ENCODE measurements around the gene CPEB2.

Gene CPEB2

DNA sequence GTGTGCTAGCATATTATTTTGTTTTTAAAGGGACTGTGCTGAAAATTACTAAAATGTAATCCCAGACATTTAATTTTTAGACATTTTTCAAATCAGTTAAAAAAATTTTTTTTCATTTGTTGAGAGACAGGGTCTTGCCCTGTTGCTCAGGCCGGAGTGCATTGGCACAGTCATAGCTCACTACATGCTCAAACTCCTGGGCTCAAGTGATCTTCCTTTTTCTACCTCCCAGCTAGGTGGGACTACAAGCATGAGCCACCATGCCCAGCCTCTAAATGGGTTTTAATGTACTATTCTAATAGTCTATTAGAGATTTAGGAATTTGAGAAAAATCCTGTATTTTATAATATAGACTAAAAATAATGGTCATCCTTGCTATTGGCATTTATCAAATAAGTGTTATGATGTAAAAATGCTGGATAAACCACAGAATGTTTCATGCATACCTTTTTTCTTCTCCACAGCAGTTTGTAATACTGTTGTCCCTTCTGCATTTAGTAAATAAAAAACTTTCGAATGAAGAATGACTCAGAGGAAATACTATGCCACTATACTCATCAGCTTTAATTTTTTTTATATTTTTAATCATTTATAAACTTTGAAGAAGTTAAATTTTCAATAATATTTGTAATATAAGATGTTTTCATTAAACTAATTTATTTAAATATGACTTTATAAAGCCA, 29.9 kb downstream of the CPEB2 start:
- Histone ChIP-seq H3K27ac (ENCODE audit: low read length) (no peak overlapping the region), H3K4me3 (ENCODE audit: low read length) (no peak overlapping the region), H3K27me3 (ENCODE audit: control insufficient read depth, insufficient read depth, low read length) (no peaks in the 10 kb centered on the region), H3K4me1 (ENCODE audit: control insufficient read depth, low read depth, low read length) (no peaks in the 10 kb centered on the region), H3K9me3 (ENCODE audit: control insufficient read depth, low read depth, low read length) (no peaks in the 10 kb centered on the region), H3K9ac (ENCODE audit: low read length) (no peak overlapping the region), H3K36me3 (ENCODE audit: control insufficient read depth, low read depth, low read length) (no peaks in the 10 kb centered on the region)

DNA sequence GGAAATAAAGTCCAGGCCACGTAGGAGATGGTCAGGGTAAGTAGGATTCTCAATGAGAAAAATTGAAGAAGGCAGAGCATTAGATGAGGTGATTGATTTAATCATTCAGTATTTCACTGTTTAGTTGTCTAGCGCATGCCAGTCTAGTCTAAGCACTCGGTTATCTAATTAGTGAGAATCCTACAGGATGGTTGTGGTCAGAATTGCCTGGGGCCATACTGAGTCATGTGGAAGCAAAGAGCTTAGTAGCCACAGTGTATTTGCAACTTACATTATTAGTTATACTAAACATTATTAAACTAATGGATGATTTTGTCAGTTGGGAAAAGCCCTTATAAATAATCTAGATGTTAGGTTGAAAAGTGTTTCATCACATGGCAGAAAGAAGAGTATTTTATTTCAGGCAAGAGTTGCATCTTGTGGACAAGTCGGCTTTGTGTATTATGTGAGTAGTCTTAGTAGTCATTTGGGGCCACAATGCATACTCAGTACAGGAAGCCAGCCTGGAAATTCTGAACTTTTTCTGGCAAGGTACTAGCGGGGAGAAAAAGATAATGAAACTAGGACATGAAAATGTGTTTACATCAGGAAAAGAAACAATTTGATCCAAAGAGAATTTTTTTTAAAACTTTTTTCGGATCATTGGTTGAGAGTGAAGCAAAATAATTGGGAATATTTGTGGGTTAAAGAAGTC, 31.9 kb downstream of the CPEB2 start:
- Histone ChIP-seq H3K27me3 (ENCODE audit: control insufficient read depth, insufficient read depth, low read length) (no peaks in the 10 kb centered on the region), H3K36me3 (ENCODE audit: control insufficient read depth, low read depth, low read length) (no peaks in the 10 kb centered on the region), H3K27ac (ENCODE audit: low read length) (no peak overlapping the region), H3K4me3 (ENCODE audit: low read length) (no peak overlapping the region), H3K9ac (ENCODE audit: low read length) (no peak overlapping the region), H3K4me1 (ENCODE audit: control insufficient read depth, low read depth, low read length) (no peaks in the 10 kb centered on the region), H3K9me3 (ENCODE audit: control insufficient read depth, low read depth, low read length) (no peaks in the 10 kb centered on the region)

DNA sequence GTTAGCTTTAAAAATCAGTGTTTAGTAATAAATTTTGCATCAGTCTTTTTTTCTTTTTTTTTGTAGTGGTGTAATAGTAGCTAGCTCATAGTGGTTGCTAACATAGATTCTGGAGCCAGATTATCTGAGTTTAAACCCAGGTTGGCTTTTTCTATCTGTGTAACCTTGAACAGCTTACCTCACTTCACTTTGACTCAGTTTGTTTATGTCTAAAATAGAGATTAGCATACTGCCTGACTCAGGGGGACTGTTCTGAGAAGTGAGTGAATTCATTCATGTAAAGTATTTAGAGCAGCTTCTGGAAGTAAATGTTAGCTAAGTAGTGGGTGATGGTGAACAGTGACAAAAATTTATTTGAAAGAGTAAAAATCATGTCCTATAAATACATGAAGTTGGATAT, 32.9 kb downstream of the CPEB2 start:
- Histone ChIP-seq H3K9ac (ENCODE audit: low read length) (no peak overlapping the region), H3K4me1 (ENCODE audit: control insufficient read depth, low read depth, low read length) (no peaks in the 10 kb centered on the region), H3K27me3 (ENCODE audit: control insufficient read depth, insufficient read depth, low read length) (no peaks in the 10 kb centered on the region)

DNA sequence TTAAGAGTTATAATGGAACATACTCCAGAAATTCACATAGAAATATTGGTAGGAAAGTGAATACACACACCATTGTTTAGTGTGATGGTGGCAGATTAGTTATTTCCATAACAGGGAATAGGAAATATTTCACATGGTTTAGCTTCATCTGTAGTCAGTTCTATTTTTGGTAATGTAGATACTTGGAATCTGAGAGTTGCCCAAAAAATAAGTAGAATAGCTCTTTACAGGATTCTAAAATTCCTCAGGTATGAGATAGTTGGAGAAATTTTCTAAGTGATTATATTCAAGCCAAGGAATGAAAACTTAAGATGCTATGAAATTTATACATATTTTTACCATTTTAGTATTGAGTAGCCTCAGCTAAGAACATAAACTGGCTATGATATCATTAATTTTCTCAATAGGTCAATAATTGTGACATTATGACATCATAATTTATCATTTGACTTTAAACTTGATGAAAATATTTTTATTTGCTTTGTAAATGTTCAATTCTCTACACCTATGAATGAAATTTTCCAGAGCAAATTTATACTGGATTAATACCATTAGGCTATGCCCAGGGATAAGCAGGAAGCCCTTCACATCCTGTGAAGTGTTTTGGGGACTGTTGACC, 35.8 kb downstream of the CPEB2 start:
- no peaks in the 10 kb centered on the region for H3K36me3 ChIP-seq (ENCODE audit: control insufficient read depth, low read depth, low read length)
- H3K27ac ChIP-seq (ENCODE audit: low read length), result no peak overlapping the region

More for the DNA sequence above, 32.9 kb downstream of the CPEB2 start:
- no peaks in the 10 kb centered on the region for H3K36me3 ChIP-seq (ENCODE audit: control insufficient read depth, low read depth, low read length)
- H3K27ac ChIP-seq (ENCODE audit: low read length), result no peak overlapping the region
- H3K4me3 ChIP-seq (ENCODE audit: low read length), result no peak overlapping the region
- no peaks in the 10 kb centered on the region for H3K9me3 ChIP-seq (ENCODE audit: control insufficient read depth, low read depth, low read length)

DNA sequence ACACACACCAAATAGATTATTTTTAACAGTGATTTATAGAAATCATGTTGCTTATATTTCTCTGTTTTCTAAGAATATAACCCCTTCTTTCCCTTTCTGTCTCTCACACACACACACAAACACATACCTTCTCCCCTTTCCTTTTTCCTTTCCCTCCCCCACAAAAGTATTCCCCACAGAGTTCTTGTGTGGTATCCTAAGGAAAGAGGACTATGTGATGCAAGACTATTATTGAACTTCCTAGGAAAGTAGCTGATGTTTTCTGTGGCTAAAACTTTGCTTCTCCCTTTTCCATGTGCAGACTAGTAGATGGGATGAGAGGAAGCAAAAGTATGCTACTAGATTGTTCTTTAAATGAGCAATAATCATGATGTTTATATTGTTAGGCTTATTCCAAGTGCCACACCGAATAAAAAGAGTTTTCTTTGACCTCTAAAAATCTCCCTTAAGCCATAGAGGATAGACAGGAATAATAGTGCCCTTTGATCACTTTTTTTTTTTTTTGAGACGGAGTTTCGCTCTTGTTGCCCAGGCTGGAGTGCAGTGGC, 38.7 kb downstream of the CPEB2 start:
- no peaks in the 10 kb centered on the region for H3K36me3 ChIP-seq (ENCODE audit: control insufficient read depth, low read depth, low read length)
- no peak overlapping the region for H3K4me3 ChIP-seq (ENCODE audit: low read length)
- no peaks in the 10 kb centered on the region for H3K27me3 ChIP-seq (ENCODE audit: control insufficient read depth, insufficient read depth, low read length)
- H3K9ac ChIP-seq (ENCODE audit: low read length), result no peak overlapping the region
- H3K9me3 ChIP-seq (ENCODE audit: control insufficient read depth, low read depth, low read length), result no peaks in the 10 kb centered on the region
- no peak overlapping the region for H3K27ac ChIP-seq (ENCODE audit: low read length)
- H3K4me1 ChIP-seq (ENCODE audit: control insufficient read depth, low read depth, low read length), result peaks cover 6% of the 10 kb centered on the region

More for the DNA sequence above, 35.8 kb downstream of the CPEB2 start:
- Histone ChIP-seq H3K4me1 (ENCODE audit: control insufficient read depth, low read depth, low read length) (peaks cover 6% of the 10 kb centered on the region), H3K9ac (ENCODE audit: low read length) (no peak overlapping the region), H3K4me3 (ENCODE audit: low read length) (no peak overlapping the region), H3K27me3 (ENCODE audit: control insufficient read depth, insufficient read depth, low read length) (no peaks in the 10 kb centered on the region), H3K9me3 (ENCODE audit: control insufficient read depth, low read depth, low read length) (no peaks in the 10 kb centered on the region)

DNA sequence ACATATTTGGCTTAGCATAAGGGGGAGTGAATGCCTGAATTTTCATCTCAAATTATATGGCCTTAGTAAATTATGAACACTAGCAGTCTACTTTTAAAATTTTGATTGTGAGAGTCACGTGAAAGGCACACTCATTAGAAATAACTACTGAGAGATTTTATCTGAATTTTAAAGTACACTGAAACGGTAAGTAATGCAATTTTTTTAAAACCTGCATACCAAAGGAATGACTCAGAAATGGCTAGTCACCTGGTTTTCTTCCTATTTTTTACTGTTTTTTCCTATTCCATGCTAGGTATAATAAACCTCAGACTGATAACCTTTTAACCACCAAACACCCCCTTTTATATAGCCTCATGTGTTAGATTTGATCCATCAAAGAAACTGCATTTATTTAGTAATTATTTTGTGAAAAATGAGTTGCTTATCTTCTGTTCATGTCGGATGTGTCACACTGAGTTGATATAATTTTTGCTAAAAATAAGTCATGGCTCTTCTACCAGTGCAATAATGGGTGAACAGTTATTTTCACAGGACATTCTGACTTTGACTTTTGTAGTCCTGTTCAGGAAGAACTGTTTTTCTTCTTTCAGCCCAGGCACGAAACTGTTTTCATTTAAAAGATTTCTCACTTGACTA, 40.4 kb downstream of the CPEB2 start:
- H3K9ac ChIP-seq (ENCODE audit: low read length), result no peak overlapping the region
- no peak overlapping the region for H3K27ac ChIP-seq (ENCODE audit: low read length)
- no peaks in the 10 kb centered on the region for H3K27me3 ChIP-seq (ENCODE audit: control insufficient read depth, insufficient read depth, low read length)
- no peak overlapping the region for H3K4me3 ChIP-seq (ENCODE audit: low read length)
- H3K36me3 ChIP-seq (ENCODE audit: control insufficient read depth, low read depth, low read length), result no peaks in the 10 kb centered on the region
- peaks cover 6% of the 10 kb centered on the region for H3K4me1 ChIP-seq (ENCODE audit: control insufficient read depth, low read depth, low read length)
- no peaks in the 10 kb centered on the region for H3K9me3 ChIP-seq (ENCODE audit: control insufficient read depth, low read depth, low read length)

DNA sequence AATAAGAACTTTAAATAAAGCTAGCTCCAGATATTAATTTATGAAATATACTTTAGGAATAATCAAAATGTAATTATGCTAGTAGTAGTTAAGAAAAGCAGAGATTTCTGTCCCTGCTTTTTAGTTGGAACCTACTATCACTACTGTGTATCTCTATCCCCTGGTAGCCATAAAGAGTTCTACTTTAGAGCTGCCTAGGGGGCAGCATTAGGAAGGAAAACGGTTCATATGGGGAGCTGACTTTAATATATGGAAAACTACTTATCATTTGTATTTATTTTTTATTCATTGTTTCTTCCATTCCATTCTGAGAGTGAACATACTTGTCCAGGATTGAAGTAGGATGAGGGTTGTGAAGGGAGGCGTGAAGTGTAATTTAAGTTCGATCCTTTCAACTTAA, 40.9 kb downstream of the CPEB2 start:
- H3K9ac ChIP-seq (ENCODE audit: low read length), result no peak overlapping the region
- H3K27ac ChIP-seq (ENCODE audit: low read length), result no peak overlapping the region
- H3K4me1 ChIP-seq (ENCODE audit: control insufficient read depth, low read depth, low read length), result peaks cover 6% of the 10 kb centered on the region
- H3K9me3 ChIP-seq (ENCODE audit: control insufficient read depth, low read depth, low read length), result no peaks in the 10 kb centered on the region
- H3K27me3 ChIP-seq (ENCODE audit: control insufficient read depth, insufficient read depth, low read length), result no peaks in the 10 kb centered on the region
- no peaks in the 10 kb centered on the region for H3K36me3 ChIP-seq (ENCODE audit: control insufficient read depth, low read depth, low read length)
- no peak overlapping the region for H3K4me3 ChIP-seq (ENCODE audit: low read length)

DNA sequence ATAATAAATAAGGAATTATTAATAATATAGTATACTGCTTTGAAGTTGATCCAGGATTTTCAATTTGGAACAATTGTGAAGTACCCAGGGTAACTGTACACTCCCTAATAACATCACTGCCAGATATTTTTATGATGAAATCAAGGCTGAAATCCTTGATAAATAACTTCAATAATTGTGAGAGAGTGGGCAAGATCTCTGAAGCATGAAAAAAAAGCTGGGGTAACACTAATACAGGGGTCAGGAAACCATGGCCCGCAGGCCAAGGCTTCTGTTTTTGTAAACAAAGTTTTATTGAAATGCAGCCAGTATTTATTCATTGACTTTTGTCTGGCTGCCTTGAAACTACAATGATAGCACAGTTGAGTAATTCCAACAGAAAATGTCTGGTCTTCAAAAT, 41.6 kb downstream of the CPEB2 start:
- H3K27me3 ChIP-seq (ENCODE audit: control insufficient read depth, insufficient read depth, low read length), result no peaks in the 10 kb centered on the region
- no peak overlapping the region for H3K4me3 ChIP-seq (ENCODE audit: low read length)
- H3K9ac ChIP-seq (ENCODE audit: low read length), result no peak overlapping the region
- no peak overlapping the region for H3K27ac ChIP-seq (ENCODE audit: low read length)
- peaks cover 6% of the 10 kb centered on the region for H3K4me1 ChIP-seq (ENCODE audit: control insufficient read depth, low read depth, low read length)
- no peaks in the 10 kb centered on the region for H3K36me3 ChIP-seq (ENCODE audit: control insufficient read depth, low read depth, low read length)
- H3K9me3 ChIP-seq (ENCODE audit: control insufficient read depth, low read depth, low read length), result no peaks in the 10 kb centered on the region

DNA sequence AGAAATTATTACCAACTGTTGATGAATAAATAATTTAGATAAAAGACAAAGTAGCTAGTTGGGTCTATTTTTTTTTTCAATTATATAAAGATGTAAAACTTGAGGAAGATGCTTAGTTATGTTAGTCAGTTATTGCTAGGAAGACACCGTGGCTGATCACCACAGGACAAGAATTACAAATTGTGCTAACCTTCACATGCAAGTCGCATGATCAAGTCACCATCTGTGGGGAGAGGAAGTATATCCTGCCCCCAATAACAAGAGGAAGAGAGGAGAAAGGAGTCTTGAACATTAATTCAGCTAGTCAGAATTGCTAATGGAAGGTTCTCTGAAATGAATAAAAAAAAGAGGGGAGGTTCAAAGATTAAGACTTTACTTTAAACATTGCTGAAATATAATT, 52.3 kb downstream of the CPEB2 start:
- no peaks in the 10 kb centered on the region for H3K4me1 ChIP-seq (ENCODE audit: control insufficient read depth, low read depth, low read length)
- no peaks in the 10 kb centered on the region for H3K27me3 ChIP-seq (ENCODE audit: control insufficient read depth, insufficient read depth, low read length)
- no peak overlapping the region for H3K27ac ChIP-seq (ENCODE audit: low read length)
- H3K9ac ChIP-seq (ENCODE audit: low read length), result no peak overlapping the region
- H3K4me3 ChIP-seq (ENCODE audit: low read length), result no peak overlapping the region
- H3K9me3 ChIP-seq (ENCODE audit: control insufficient read depth, low read depth, low read length), result peaks cover 7% of the 10 kb centered on the region
- no peaks in the 10 kb centered on the region for H3K36me3 ChIP-seq (ENCODE audit: control insufficient read depth, low read depth, low read length)

DNA sequence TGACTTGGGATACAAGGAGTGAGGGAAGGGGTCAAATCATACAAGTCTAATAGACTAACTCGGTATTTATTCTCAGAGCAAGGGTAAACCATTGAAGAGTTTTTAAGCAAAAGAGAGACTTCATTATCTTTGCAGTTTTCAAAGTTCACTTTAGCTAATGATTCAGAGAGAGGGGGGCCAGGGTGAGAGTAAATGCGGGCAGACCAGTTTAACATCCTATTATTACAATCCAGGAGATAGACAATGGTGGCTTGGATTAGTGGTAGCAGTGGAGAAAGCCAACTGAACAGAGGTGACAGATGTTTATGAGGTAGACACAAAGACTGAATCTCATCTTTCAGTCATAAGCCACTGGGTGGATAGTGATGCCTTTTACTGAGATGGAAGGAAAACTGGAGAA, 57.9 kb downstream of the CPEB2 start:
- H3K4me1 ChIP-seq (ENCODE audit: control insufficient read depth, low read depth, low read length), result no peaks in the 10 kb centered on the region
- H3K27me3 ChIP-seq (ENCODE audit: control insufficient read depth, insufficient read depth, low read length), result no peaks in the 10 kb centered on the region
- no peak overlapping the region for H3K27ac ChIP-seq (ENCODE audit: low read length)
- no peak overlapping the region for H3K9ac ChIP-seq (ENCODE audit: low read length)
- no peaks in the 10 kb centered on the region for H3K36me3 ChIP-seq (ENCODE audit: control insufficient read depth, low read depth, low read length)
- no peak overlapping the region for H3K4me3 ChIP-seq (ENCODE audit: low read length)
- peaks cover 7% of the 10 kb centered on the region for H3K9me3 ChIP-seq (ENCODE audit: control insufficient read depth, low read depth, low read length)

DNA sequence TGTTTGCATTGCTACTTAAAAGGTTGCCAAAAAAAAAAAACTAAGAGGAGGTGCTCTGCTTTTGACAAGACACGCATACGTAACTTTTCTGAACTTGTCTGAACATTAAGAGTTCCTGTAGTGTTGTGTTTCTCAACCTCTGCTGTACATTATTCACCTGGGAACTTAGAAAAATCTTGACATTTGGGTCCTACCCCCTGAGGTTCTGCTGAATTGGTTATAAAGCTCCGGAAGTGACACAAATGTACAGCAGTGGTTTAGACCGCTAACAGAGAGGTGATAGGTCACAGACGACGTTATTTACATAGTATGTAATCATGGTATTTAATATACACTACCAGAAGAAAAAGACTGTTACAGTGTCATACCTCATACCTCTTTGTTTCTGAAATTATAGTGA, 61.1 kb downstream of the CPEB2 start:
- no peak overlapping the region for H3K4me3 ChIP-seq (ENCODE audit: low read length)
- H3K36me3 ChIP-seq (ENCODE audit: control insufficient read depth, low read depth, low read length), result no peaks in the 10 kb centered on the region
- H3K27ac ChIP-seq (ENCODE audit: low read length), result no peak overlapping the region
- no peak overlapping the region for H3K9ac ChIP-seq (ENCODE audit: low read length)
- no peaks in the 10 kb centered on the region for H3K27me3 ChIP-seq (ENCODE audit: control insufficient read depth, insufficient read depth, low read length)
- no peaks in the 10 kb centered on the region for H3K4me1 ChIP-seq (ENCODE audit: control insufficient read depth, low read depth, low read length)
- H3K9me3 ChIP-seq (ENCODE audit: control insufficient read depth, low read depth, low read length), result peaks cover 7% of the 10 kb centered on the region
